IPS DF 4.7 (cell line): ENCODE measurements around the gene DPP10.
"Not testable (repeated sequence)": the region's sequence is repeated elsewhere in the genome, so short reads cannot be mapped to it uniquely, and the experiment has no call there.

ENCODE experiments used
- DNase-seq: peaks from one replicate; pipeline ENCODE4 v3.0.0-alpha.2; 2013; ENCODE audit warnings: low spot score; ENCODE audit errors: extremely low read depth

Gene DPP10

DNA sequence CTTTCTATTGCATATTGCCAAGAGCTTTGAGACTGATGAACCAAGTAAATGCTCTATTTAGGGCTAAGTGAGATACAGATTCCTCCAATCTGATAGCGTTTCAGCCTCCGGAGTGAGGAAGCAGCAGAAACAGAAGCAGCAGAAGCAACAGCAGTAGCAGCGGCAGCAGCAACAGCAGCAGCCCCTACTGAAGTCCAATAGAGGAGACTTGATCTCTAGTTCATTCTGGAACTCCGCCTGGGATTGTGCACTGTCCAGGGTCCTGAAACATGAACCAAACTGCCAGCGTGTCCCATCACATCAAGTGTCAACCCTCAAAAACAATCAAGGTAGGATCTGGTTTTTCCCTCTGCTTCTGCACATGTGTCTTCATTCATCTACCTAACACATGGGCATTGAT is at the start of gene DPP10:
TSS of gene DPP10 (plus strand) at position 132 of the 400 bp plus-strand sequence.
- DNase-seq = no peak

DNA sequence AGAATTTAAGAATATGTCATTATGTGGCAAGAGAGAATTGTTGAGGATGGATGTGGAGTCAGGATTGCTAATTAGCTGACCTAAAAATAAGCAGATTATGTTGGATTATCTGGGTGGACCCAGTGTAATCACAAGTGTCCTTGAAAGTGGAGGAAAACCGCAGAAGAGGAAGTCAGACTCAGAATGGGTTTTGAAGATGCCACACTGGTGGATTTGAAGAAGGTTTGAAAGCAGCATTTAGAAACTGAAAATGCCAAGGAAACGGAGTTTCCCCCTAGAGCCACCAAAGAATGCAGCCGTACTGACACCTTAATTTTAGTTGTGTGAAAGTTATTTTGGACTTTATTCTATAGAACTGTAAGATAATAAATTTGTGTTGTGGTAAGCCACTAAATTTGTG is 41.6 kb upstream of the DPP10 start:
- no peak for DNase-seq

- no peak for DNase-seq
Observed at GRCh38 chr2:114405247-114406116, 37.0 kb upstream of the DPP10 start.

GRCh38 chr2:114406347-114406746 is 36.1 kb upstream of the DPP10 start:
- no peak for DNase-seq

DNA sequence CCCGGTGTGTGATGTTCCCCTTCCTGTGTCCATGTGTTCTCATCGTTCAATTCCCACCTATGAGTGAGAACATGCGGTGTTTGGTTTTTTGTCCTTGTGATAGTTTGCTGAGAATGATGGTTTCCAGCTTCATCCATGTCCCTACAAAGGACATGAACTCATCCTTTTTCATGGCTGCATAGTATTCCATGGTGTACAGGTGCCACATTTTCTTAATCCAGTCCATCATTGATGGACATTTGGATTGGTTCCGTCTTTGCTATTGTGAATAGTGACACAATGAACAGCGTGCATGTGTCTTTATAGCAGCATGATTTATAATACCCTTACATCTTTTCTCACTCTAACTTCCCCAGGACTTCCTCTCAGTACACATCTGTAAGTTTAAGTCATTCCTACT is 35.1 kb upstream of the DPP10 start:
- not testable (repeated sequence) for DNase-seq

DNA sequence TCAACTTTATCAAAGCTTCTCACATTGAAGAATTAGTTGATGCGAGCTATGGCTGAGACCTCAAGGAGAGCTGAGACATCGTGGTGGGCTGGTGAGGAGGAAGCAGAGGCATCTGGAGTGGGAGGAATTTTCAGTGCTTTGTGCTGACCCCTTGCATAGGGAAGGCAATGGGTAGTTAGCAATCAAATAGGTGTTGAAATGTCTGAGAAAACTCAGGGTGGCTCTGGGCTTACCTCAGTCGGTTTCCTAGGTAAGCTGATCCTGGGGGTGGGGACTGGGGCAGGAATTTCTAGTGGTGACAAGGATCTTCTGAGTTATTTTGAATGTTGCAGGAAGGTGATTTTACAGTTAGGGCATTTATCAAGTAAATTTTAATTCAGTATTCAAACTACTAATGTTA is 20.7 kb upstream of the DPP10 start:
- no peak for DNase-seq

DNA sequence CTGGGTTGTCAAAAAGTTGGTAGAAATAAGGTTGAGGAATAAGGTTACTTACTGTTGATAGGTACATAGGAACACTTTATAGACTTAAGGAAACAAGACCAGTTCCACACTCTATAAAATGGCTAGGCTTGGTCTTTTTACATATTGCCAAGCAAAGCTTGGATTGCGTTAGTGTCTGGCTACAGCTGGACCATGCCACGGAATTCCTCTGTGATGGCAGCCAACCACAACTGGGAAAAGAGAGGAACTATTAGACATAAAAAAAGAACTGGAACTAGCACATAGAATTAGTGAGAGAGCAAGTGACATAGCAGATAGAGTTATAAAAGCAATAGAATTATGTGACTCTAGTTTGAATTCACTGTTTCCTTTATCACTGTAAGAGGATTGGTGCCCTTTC is 17.7 kb upstream of the DPP10 start:
- DNase-seq = no peak

- DNase-seq = no peak
Observed at GRCh38 chr2:114426756-114427155, 15.7 kb upstream of the DPP10 start.

DNA sequence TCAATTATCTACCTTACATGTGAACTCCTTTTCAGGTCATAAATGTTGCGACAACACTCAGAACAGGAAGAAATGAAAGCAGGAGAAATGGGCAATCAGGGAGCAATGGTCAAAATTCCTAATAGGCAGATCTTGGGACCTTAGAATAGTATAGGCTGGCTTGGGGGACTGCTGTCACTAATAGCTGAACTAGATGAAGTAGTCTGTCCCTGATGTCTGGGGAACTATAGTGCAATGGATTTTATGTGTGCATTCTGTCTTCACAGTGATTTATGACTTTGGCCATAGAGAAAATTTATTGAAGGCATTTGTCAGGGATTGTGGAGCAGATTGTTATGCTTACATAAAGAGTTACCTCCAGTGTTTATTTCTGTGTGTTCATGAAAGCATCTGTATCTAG is 6.1 kb upstream of the DPP10 start:
- no peak for DNase-seq

DNA sequence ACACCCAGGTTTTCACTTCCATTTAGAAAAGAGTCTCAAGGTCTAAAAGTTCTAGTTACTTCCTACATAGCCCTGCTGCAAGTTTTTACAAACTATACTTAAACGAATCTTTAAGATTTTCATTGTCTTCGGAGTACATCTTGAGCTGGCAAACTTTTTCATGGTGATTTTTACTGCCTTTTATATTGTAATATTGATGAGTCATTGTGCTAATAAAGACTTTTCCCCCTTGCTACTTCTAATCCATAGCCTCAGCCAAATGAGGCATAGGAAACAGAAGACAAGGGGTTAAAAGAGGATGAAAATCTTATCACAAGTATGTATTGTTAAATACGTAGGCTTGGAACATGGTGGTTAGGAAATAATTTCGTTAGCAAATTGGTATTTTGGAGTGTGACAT is 4.1 kb downstream of the DPP10 start:
- DNase-seq = no peak

GRCh38 chr2:114450639-114451038 is 8.2 kb downstream of the DPP10 start:
- DNase-seq = no peak

DNA sequence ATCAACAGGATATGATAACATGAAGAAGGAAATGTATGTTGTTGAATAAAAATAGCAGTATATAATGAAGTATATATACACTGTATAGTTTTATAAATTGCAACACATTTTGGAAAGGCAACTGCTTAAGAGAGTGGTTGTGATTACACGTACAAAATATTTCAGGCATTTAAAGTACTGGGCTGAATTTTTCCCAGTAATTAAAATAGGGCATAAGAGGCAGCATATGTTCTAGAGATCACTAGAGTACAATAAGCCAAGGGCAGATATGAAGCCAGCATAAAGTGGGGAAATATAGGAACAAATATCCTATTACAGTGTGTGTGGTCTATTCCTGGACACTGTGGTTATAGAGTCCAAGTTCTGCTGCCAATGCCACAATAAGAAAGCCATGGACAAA is 14.1 kb downstream of the DPP10 start:
- DNase-seq = no peak

DNA sequence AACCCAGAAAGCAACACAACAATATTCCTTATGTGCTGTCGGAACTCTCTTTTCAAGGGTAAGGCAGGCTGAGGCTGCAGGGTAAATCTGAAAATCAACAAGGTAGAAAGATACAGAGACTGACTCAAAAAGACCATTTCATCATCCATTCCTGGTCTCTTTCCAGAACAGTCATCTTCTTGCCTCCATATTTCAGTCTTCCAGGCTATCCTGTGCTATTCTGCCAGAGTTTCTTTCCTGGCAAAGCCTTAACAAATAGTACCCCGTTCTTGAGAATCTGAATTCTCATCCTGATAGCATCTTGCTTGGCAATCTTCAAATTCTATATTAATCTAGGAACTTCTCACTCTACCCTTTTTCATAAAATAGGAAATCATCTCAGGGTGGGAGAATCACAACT is 15.5 kb downstream of the DPP10 start:
- no peak for DNase-seq

DNA sequence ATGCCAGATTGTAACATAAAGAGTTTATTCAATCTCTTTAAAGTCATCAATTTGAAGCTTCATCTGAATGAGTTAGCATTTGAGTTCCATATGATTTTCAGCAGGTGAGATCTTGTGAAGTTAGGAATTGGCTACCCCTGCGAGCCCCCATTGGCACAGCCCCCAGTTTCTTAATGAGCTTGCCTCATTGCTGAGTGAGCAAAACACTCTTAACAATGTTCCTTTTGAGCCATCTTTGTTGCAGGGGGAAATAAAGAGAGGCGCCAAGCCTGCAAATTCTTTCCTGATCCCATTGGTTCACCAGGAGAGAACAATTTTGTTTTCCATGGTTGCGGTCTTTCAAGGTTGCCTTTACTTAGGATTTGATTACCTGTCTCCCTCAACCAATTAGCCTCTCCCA is 18.7 kb downstream of the DPP10 start:
- DNase-seq = no peak

- no peak for DNase-seq
Observed at GRCh38 chr2:114464961-114465706, 22.7 kb downstream of the DPP10 start.

- no peak for DNase-seq
Observed at GRCh38 chr2:114468343-114468742, 25.9 kb downstream of the DPP10 start.

DNA sequence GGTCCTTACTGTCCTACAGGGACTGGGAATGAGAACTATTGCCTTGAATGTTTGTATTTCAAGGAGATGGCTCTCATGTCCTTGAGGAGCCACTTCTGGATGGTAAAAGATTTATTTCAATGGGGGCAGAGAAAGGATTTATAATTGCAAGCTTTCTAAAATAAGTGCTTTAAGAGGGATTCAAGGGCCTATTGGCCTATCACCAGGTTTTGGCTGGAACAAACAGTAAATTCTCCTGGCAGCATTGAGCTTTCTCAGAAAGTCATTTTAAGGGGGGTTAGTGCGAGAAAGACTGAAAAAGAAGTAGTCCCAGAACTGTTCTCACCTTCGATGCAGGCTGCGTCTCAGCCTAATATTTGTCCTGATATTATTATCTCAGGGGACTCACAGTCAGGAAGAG is 29.8 kb downstream of the DPP10 start:
- no peak for DNase-seq

- no peak for DNase-seq
Observed at GRCh38 chr2:114472726-114473125, 30.3 kb downstream of the DPP10 start.

- no peak for DNase-seq
Observed at GRCh38 chr2:114488841-114489530, 46.5 kb downstream of the DPP10 start.

DNA sequence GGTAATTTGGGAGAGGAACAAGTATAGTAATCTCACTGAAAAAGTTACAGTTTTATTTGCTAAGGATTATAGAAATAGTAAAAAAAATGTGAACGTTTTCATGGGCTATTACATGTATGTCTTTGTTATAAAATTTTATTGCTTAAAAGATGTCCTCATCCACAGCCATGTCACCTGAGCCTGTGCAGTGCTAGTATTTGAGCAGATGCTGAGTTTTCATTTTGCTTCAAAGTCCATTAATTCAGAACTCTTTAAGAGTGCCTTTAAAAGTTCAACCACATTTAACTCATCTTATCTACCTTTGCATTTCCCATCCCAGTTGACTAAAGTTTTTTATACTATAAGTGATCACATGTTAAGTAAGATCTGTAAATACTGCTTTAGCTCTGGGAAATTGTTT is 52.6 kb downstream of the DPP10 start:
- no peak for DNase-seq

- DNase-seq = no peak
Observed at GRCh38 chr2:114496959-114497358, 54.5 kb downstream of the DPP10 start.

- no peak for DNase-seq
Observed at GRCh38 chr2:114499101-114499500, 56.7 kb downstream of the DPP10 start.
